ENCODE results near the gene RHOBTB3. TPM values are rescaled to one million over a fixed set of nuclear protein-coding genes. Genes with fewer than 3 reads are reported as not detected.

The RHOBTB3 gene
- total RNA-seq, 2 donors from 2014 or later = 40.2 to 55.7 TPM

GRCh38 chr5:95786821-95787418 is 55.8 kb downstream of the RHOBTB3 start:
- intact Hi-C loops (cut with DNase I) = no loop called here
- no peak for DNase-seq (ENCODE audit: low spot score)

GRCh38 chr5:95788493-95788892 is 57.4 kb downstream of the RHOBTB3 start:
- DNase-seq (ENCODE audit: low spot score) = no peak
- intact Hi-C loops (cut with DNase I) = no loop called here

- intact Hi-C loops (cut with DNase I) = no loop called here
- DNase-seq (ENCODE audit: low spot score) = no peak
Observed at GRCh38 chr5:95791751-95792150, 60.6 kb downstream of the RHOBTB3 start.

- no peak for DNase-seq (ENCODE audit: low spot score)
- intact Hi-C loops (cut with DNase I) = no loop called here
Observed at GRCh38 chr5:95794070-95794516, 63.0 kb downstream of the RHOBTB3 start.

GRCh38 chr5:95797301-95797700 is 66.2 kb downstream of the RHOBTB3 start:
- no peak for DNase-seq (ENCODE audit: low spot score)

GRCh38 chr5:95798048-95798447 is 66.9 kb downstream of the RHOBTB3 start:
- no peak for DNase-seq (ENCODE audit: low spot score)
- intact Hi-C loops (cut with DNase I) = no loop called here

More at GRCh38 chr5:95797301-95797700, 66.2 kb downstream of the RHOBTB3 start:
- intact Hi-C loops (cut with DNase I) = no loop called here

- intact Hi-C loops (cut with DNase I) = no loop called here
- no peak for DNase-seq (ENCODE audit: low spot score)
Observed at GRCh38 chr5:95798545-95798944, 67.4 kb downstream of the RHOBTB3 start.

- intact Hi-C loops (cut with DNase I) = no loop called here
Observed at GRCh38 chr5:95799191-95799835, 68.2 kb downstream of the RHOBTB3 start.

GRCh38 chr5:95800553-95800952 is 69.4 kb downstream of the RHOBTB3 start:
- intact Hi-C loops (cut with DNase I) = no loop called here
- no peak for DNase-seq (ENCODE audit: low spot score)

More at GRCh38 chr5:95799191-95799835, 68.2 kb downstream of the RHOBTB3 start:
- DNase-seq (ENCODE audit: low spot score) = no peak

- intact Hi-C loops (cut with DNase I) = no loop called here
- DNase-seq (ENCODE audit: low spot score) = no peak
Observed at GRCh38 chr5:95801532-95801931, 70.4 kb downstream of the RHOBTB3 start.

- DNase-seq (ENCODE audit: low spot score) = no peak
- intact Hi-C loops (cut with DNase I) = no loop called here
Observed at GRCh38 chr5:95801961-95802360, 70.8 kb downstream of the RHOBTB3 start.

GRCh38 chr5:95803271-95804148 is 72.4 kb downstream of the RHOBTB3 start:
- peak; percentile 32 for DNase-seq (ENCODE audit: low spot score)
- intact Hi-C loops (cut with DNase I) = no loop called here

- no peak for DNase-seq (ENCODE audit: low spot score)
Observed at GRCh38 chr5:95804736-95805539, 73.8 kb downstream of the RHOBTB3 start.

GRCh38 chr5:95806687-95807086 is 75.6 kb downstream of the RHOBTB3 start:
- DNase-seq (ENCODE audit: low spot score) = no peak
- intact Hi-C loops (cut with DNase I) = no loop called here

More at GRCh38 chr5:95804736-95805539, 73.8 kb downstream of the RHOBTB3 start:
- intact Hi-C loops (cut with DNase I) = no loop called here

GRCh38 chr5:95808013-95808685 is 77.0 kb downstream of the RHOBTB3 start:
- intact Hi-C loops (cut with DNase I) = no loop called here
- DNase-seq (ENCODE audit: low spot score) = peak; percentile 38

- peak; percentile 94 for DNase-seq (ENCODE audit: low spot score)
- intact Hi-C loops (cut with DNase I) = no loop called here
Observed at GRCh38 chr5:95808686-95809413, 77.7 kb downstream of the RHOBTB3 start.

- intact Hi-C loops (cut with DNase I) = no loop called here
- DNase-seq (ENCODE audit: low spot score) = peak; percentile 73
Observed at GRCh38 chr5:95809414-95809960, 78.4 kb downstream of the RHOBTB3 start.

All from posterior vena cava (tissue), 2 donors.